HepG2 (cell line): ENCODE results near the gene TMEM253. TPM values are rescaled to one million over a fixed set of nuclear protein-coding genes. Genes with fewer than 3 reads are reported as not detected.

Experiments used
- ATAC-seq: fragments of 200-7000 bp; cut with Tn5 transposase; 3 replicates; pipeline ENCODE4 v1.9.1; 2020; ENCODE audit warnings: mild to moderate bottlenecking, moderate library complexity
- BruUV-seq: library from RNA; stranded (reverse); fragments of 400-500 nt; replicated peaks from 2 replicates; lab custom pipeline; 2021; lab: Mats Ljungman, UMichigan
- CTCF ChIA-PET: fragments of 300-600 bp; formaldehyde crosslinking; extraction: SDS; loops from one replicate; lab custom pipeline; 2021; ENCODE audit warnings: low total read pairs, inconsistent platforms, low intra/inter-chr PET ratio; lab: Yijun Ruan, JAX
- POLR2A ChIA-PET: fragments of 350-600 bp; sonication (Branson Sonifier 250); formaldehyde crosslinking; loops from one replicate; lab custom pipeline; 2020; ENCODE audit warnings: antibody characterized with exemption, inconsistent platforms; lab: Yijun Ruan, JAX
- DNase-seq: peaks from one replicate; pipeline ENCODE4 v3.0.0-alpha.2; 2015; ENCODE audit warnings: low spot score
- FAIRE-seq: peaks from 3 replicates; lab custom pipeline; 2011; peaks lifted over from hg19 to GRCh38; lab: Jason Lieb, UNC
- H2AFZ ChIP-seq: one replicate; pipeline ENCODE4 v1.6.1; 2011; ENCODE audit warnings: low read length, inconsistent platforms
- H3K27ac ChIP-seq: fragments of 300-600 bp; 3 replicates; pipeline ENCODE4 v1.8.0; 2011; ENCODE audit warnings: mixed run types, mild to moderate bottlenecking, mixed read lengths, low read length, inconsistent platforms; ENCODE audit not compliant: insufficient read depth; ENCODE audit errors: extremely low read length
- H3K27me3 ChIP-seq, 2 experiments: fragments of 200-600 bp in 1 of 2; 2 replicates in 1 of 2; 3 replicates in 1 of 2; pipeline versions ENCODE4 v1.6.0 to v1.8.0; 2011; ENCODE audit warnings: low read length in 2 of 2, mild to moderate bottlenecking in 2 of 2, moderate library complexity in 2 of 2, inconsistent platforms in 1 of 2; ENCODE audit not compliant: insufficient read depth in 2 of 2, control insufficient read depth in 1 of 2
- H3K36me3 ChIP-seq, 2 experiments: fragments of 200-600 bp in 1 of 2; replicated peaks in 1 of 2; 2 replicates in 1 of 2; 3 replicates in 1 of 2; pipeline versions ENCODE4 v1.5.1 to v1.8.0; 2011; ENCODE audit warnings: low read length in 2 of 2, inconsistent platforms in 1 of 2; ENCODE audit not compliant: insufficient read depth in 2 of 2, control insufficient read depth in 1 of 2
- H3K4me1 ChIP-seq: 2 replicates; pipeline ENCODE4 v1.5.1; 2012; ENCODE audit warnings: low read length, inconsistent platforms; ENCODE audit not compliant: insufficient read depth
- H3K4me2 ChIP-seq: 2 replicates; pipeline ENCODE4 v1.6.0; 2011; ENCODE audit warnings: low read depth, low read length, inconsistent platforms
- H3K4me3 ChIP-seq, 3 experiments: fragments of 200-600 bp in 1 of 3; sonication (generic), shearing (Covaris generic) in 1 of 3; replicated peaks in 1 of 3; 2 replicates each; pipeline ENCODE4 v1.5.1; 2011 to 2016; ENCODE audit warnings: low read length in 3 of 3, inconsistent platforms in 2 of 3, low read depth in 2 of 3, mild to moderate bottlenecking in 2 of 3, control low read depth in 1 of 3, mixed read lengths in 1 of 3; ENCODE audit not compliant: insufficient read depth in 1 of 3
- H3K79me2 ChIP-seq: one replicate; pipeline ENCODE4 v1.6.1; 2011; ENCODE audit warnings: low read length, inconsistent platforms; ENCODE audit not compliant: insufficient read depth
- H3K9ac ChIP-seq: 2 replicates; pipeline ENCODE4 v1.6.0; 2011; ENCODE audit warnings: mild to moderate bottlenecking, low read depth, low read length, inconsistent platforms; ENCODE audit not compliant: insufficient read depth
- H3K9me3 ChIP-seq: 2 replicates; pipeline ENCODE4 v1.5.1; 2012; ENCODE audit warnings: mild to moderate bottlenecking, low read length
- H4K20me1 ChIP-seq: 2 replicates; pipeline ENCODE4 v1.6.0; 2011; ENCODE audit warnings: inconsistent platforms, mild to moderate bottlenecking, low read length, moderate library complexity; ENCODE audit not compliant: insufficient read depth
- ELF4 ChIP-seq: sonication (generic); formaldehyde crosslinking; IDR thresholded peaks from 2 replicates; pipeline ENCODE4 v1.5.0; 2020; ENCODE audit warnings: missing genetic modification reagents, mild to moderate bottlenecking, moderate library complexity, borderline replicate concordance
- MAFK ChIP-seq, 2 experiments: IDR thresholded peaks in 1 of 2; conservative IDR thresholded peaks in 1 of 2; 2 replicates each; pipeline ENCODE4 v1.6.1; 2011; ENCODE audit warnings: improper control_type of control experiment in 2 of 2, low read length in 2 of 2
- NR2F6 ChIP-seq, 2 experiments: IDR thresholded peaks; 2 replicates each; pipeline ENCODE4 v1.6.1; 2016; ENCODE audit warnings: antibody characterized with exemption in 1 of 2, mild to moderate bottlenecking in 1 of 2
- RELA ChIP-seq: sonication (generic); formaldehyde crosslinking; IDR thresholded peaks from 2 replicates; pipeline ENCODE4 v1.4.0; 2020; ENCODE audit warnings: missing genetic modification reagents
- SOX6 ChIP-seq, 2 experiments: fragments of 450-650 bp in 1 of 2; sonication (generic) in 1 of 2; formaldehyde crosslinking in 1 of 2; IDR thresholded peaks; 2 replicates each; pipeline versions ENCODE4 v1.4.0 to v1.6.1; 2017 to 2020; ENCODE audit warnings: antibody characterized with exemption in 1 of 2, mild to moderate bottlenecking in 1 of 2, missing genetic modification reagents in 1 of 2
- TCF7L2 ChIP-seq: IDR thresholded peaks from 2 replicates; pipeline ENCODE4 v1.6.1; 2011; ENCODE audit warnings: mild to moderate bottlenecking, low read depth, low read length, moderate library complexity
- U2AF1 ChIP-seq: fragments of 200-400 bp; formaldehyde crosslinking; optimal IDR thresholded peaks from 2 replicates; pipeline ENCODE3; 2017; ENCODE audit warnings: mild to moderate bottlenecking, low read depth, low read length
- ZFAT ChIP-seq: sonication (generic); formaldehyde crosslinking; conservative IDR thresholded peaks from 2 replicates; pipeline ENCODE4 v1.8.1; 2023; ENCODE audit warnings: missing genetic modification reagents, inconsistent platforms
- ZKSCAN8 ChIP-seq: IDR thresholded peaks from 2 replicates; pipeline ENCODE4 v1.6.1; 2016; ENCODE audit warnings: borderline replicate concordance, missing genetic modification reagents, missing compliant biosample characterization
- ZNF282 ChIP-seq: fragments of 450-650 bp; IDR thresholded peaks from 2 replicates; pipeline ENCODE4 v1.6.1; 2018; ENCODE audit not compliant: partially characterized antibody
- WGBS: methylation state at CpG from one replicate; pipeline ENCODE4 v1.1.6; 2017; ENCODE audit warnings: low lambda C conversion rate; 5-methylcytosine and 5-hydroxymethylcytosine counted together
- in situ Hi-C: cut with HindIII; loops from 2 replicates; pipeline ENCODE4 v1.10.0; 2017; ENCODE audit warnings: low pct_unique_long_range_greater_than_20kb; ENCODE audit not compliant: extremely low pct_ligation_motif_present
- intact Hi-C: fragments of 100-400 bp; cut with micrococcal nuclease; formaldehyde crosslinking; loops from one replicate; pipeline ENCODE4 v1.10.0; 2022; ENCODE audit not compliant: unreplicated experiment
- polyA plus RNA-seq, 8 experiments: library from polyadenylated mRNA; depleted of rRNA in 3 of 8; stranded (reverse) in 7 of 8; unstranded in 1 of 8; fragments of >200 nt; fragmentation: Illumina TruSeq in 4 of 8; extraction: Trizol in 4 of 8; gene quantifications; 2 replicates each; pipeline versions ENCODE4 v1.2.1 to v1.2.3, GENCODE V29; 2011 to 2016; ENCODE audit warnings: low read depth in 4 of 8, missing spikeins in 1 of 8, mixed read lengths in 1 of 8; ENCODE audit not compliant: insufficient read depth in 1 of 8
- total RNA-seq, 5 experiments: library from RNA; depleted of rRNA; stranded (reverse); fragments of >200 nt; fragmentation: Illumina TruSeq; extraction: Trizol; gene quantifications; 2 replicates each; pipeline ENCODE4 v1.2.3, GENCODE V29; 2016; ENCODE audit warnings: low read depth in 1 of 5
- TF ChIP-seq, protein P1 (sequence below): sonication (generic); formaldehyde crosslinking; IDR thresholded peaks from 2 replicates; pipeline ENCODE4 v1.4.0; 2020; ENCODE audit warnings: missing genetic modification reagents; ENCODE audit errors: not compliant biosample characterization
- TF ChIP-seq, protein P2 (sequence below): sonication (generic); formaldehyde crosslinking; IDR thresholded peaks from 2 replicates; pipeline ENCODE4 v1.8.1; 2023; ENCODE audit warnings: mild to moderate bottlenecking, inconsistent platforms, moderate library complexity, missing genetic modification reagents, borderline replicate concordance
- TF ChIP-seq, protein P3 (sequence below): sonication (generic); formaldehyde crosslinking; IDR thresholded peaks from 2 replicates; pipeline ENCODE4 v1.5.1; 2020; ENCODE audit warnings: mild to moderate bottlenecking, missing genetic modification reagents
- TF ChIP-seq, protein P4 (sequence below): sonication (generic); formaldehyde crosslinking; IDR thresholded peaks from 2 replicates; pipeline ENCODE4 v1.4.0; 2020; ENCODE audit warnings: missing genetic modification reagents, mild to moderate bottlenecking, borderline replicate concordance

Gene TMEM253
- total and polyA plus RNA-seq, 2 of the 13 experiments (the other 11 are each of a cell fraction or from before 2014, with no cell fraction given): 0.29 to 0.45 TPM

GRCh38 chr14:21090940-21091663 lies 9.8 kb upstream of the TMEM253 start:
- peaks cover 25% of the 10 kb centered on the region for H3K4me1 ChIP-seq
- H3K9ac ChIP-seq: no peak overlapping the region
- peaks cover 35 to 52% of the 10 kb centered on the region in 2 experiments for H3K36me3 ChIP-seq
- ChIA-PET POLR2A (interaction anchor here (1.1 to 7.8 kb wide), 9 partner anchors 13 to 76 kb away, joined by 3 to 84 read pairs (median 18); partner anchors contain the start of gene ARHGEF40), CTCF (interaction anchor here (1.7 to 12.2 kb wide), 5 partner anchors 15 to 77 kb away, joined by 5 to 320 read pairs (median 38); partner anchors contain the start of gene ARHGEF40)
- DNase-seq: no peak
- no peaks in the 10 kb centered on the region for H3K9me3 ChIP-seq
- H3K4me2 ChIP-seq: no peak overlapping the region
- ATAC-seq: no peak; the same call in 2 of the 3 replicates
- peaks cover 8% of the 10 kb centered on the region; the same call in 1 of the 2 replicates for H4K20me1 ChIP-seq
- H2AFZ ChIP-seq: no peak overlapping the region
- no peak overlapping the region for H3K27ac ChIP-seq
- no peaks in the 10 kb centered on the region for H3K27me3 ChIP-seq
- no peak for FAIRE-seq
- H3K79me2 ChIP-seq: peaks cover 12% of the 10 kb centered on the region
- BruUV-seq: no TSS peak
- WGBS: 98% methylated on average over 45 of the region's 45 CpGs
- intact Hi-C loops: no loop called here
- in situ Hi-C loops: no loop called here
- no peak overlapping the region for H3K4me3 ChIP-seq
- TF ChIP-seq NR2F6 (IDR thresholded peaks at IDR 0.05): no peak
- no peak for TF ChIP-seq NR2F6 (CRISPR knock-in tag; IDR thresholded peaks at IDR 0.05)
- no peak for TF ChIP-seq RELA (CRISPR knock-in tag)
- TF ChIP-seq, protein P1, sequence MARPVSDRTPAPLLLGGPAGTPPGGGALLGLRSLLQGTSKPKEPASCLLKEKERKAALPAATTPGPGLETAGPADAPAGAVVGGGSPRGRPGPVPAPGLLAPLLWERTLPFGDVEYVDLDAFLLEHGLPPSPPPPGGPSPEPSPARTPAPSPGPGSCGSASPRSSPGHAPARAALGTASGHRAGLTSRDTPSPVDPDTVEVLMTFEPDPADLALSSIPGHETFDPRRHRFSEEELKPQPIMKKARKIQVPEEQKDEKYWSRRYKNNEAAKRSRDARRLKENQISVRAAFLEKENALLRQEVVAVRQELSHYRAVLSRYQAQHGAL (CRISPR knock-in tag): no peak
- no peak for TF ChIP-seq SOX6 (IDR thresholded peaks at IDR 0.05)
- 0 out of 2 replicates have a peak, but pooled peaks have one; percentile 12 for TF ChIP-seq SOX6 (CRISPR knock-in tag; IDR thresholded peaks at IDR 0.05)
- TF ChIP-seq ELF4 (CRISPR knock-in tag): no peak
- no peak for TF ChIP-seq MAFK (conservative IDR thresholded peaks at IDR 0.05 in 1 of 2, IDR thresholded peaks at IDR 0.05 in 1 of 2; ENCODE audit: low read length in 2 of 2)
- TF ChIP-seq U2AF1: no peak
- TF ChIP-seq, protein P2, sequence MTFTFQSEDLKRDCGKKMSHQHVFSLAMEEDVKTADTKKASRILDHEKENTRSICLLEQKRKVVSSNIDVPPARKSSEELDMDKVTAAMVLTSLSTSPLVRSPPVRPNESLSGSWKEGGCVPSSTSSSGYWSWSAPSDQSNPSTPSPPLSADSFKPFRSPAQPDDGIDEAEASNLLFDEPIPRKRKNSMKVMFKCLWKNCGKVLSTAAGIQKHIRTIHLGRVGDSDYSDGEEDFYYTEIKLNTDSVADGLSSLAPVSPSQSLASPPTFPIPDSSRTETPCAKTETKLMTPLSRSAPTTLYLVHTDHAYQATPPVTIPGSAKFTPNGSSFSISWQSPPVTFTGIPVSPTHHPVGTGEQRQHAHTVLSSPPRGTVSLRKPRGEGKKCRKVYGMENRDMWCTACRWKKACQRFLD (CRISPR knock-in tag): no peak
- no peak for TF ChIP-seq ZNF282
- TF ChIP-seq, protein P3, sequence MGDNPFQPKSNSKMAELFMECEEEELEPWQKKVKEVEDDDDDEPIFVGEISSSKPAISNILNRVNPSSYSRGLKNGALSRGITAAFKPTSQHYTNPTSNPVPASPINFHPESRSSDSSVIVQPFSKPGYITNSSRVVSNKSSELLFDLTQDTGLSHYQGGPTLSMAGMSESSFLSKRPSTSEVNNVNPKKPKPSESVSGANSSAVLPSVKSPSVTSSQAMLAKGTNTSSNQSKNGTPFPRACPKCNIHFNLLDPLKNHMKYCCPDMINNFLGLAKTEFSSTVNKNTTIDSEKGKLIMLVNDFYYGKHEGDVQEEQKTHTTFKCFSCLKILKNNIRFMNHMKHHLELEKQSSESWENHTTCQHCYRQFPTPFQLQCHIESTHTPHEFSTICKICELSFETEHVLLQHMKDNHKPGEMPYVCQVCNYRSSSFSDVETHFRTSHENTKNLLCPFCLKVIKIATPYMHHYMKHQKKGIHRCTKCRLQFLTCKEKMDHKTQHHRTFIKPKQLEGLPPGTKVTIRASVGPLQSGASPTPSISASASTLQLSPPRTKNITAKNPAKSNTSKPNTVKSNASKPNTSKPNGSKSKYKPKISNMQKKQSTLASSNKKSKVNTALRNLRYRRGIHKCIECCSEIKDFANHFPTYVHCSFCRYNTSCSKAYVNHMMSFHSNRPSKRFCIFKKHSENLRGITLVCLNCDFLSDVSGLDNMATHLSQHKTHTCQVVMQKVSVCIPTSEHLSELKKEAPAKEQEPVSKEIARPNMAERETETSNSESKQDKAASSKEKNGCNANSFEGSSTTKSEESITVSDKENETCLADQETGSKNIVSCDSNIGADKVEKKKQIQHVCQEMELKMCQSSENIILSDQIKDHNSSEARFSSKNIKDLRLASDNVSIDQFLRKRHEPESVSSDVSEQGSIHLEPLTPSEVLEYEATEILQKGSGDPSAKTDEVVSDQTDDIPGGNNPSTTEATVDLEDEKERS: no peak
- TF ChIP-seq ZFAT (CRISPR knock-in tag): no peak
- TF ChIP-seq ZKSCAN8 (CRISPR knock-in tag): no peak
- TF ChIP-seq TCF7L2: no peak
- TF ChIP-seq, protein P4, sequence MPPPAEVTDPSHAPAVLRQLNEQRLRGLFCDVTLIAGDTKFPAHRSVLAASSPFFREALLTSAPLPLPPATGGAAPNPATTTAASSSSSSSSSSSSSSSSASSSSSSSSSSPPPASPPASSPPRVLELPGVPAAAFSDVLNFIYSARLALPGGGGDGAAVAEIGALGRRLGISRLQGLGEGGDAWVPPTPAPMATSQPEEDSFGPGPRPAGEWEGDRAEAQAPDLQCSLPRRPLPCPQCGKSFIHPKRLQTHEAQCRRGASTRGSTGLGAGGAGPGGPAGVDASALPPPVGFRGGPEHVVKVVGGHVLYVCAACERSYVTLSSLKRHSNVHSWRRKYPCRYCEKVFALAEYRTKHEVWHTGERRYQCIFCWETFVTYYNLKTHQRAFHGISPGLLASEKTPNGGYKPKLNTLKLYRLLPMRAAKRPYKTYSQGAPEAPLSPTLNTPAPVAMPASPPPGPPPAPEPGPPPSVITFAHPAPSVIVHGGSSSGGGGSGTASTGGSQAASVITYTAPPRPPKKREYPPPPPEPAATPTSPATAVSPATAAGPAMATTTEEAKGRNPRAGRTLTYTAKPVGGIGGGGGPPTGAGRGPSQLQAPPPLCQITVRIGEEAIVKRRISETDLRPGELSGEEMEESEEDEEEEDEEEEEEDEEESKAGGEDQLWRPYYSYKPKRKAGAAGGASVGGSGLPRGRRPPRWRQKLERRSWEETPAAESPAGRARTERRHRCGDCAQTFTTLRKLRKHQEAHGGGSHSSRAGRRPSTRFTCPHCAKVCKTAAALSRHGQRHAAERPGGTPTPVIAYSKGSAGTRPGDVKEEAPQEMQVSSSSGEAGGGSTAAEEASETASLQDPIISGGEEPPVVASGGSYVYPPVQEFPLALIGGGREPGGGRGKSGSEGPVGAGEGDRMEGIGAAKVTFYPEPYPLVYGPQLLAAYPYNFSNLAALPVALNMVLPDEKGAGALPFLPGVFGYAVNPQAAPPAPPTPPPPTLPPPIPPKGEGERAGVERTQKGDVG: no peak; the same call in 1 of the 2 replicates
